Esophagus mucosa (tissue), 1 donor: ENCODE results near the gene WBP1. TPM values are rescaled to one million over a fixed set of nuclear protein-coding genes. Genes with fewer than 3 reads are reported as not detected.
A peak's percentile ranks its signal among the peaks of the same experiment; 100 is the strongest.
"Not testable (repeated sequence)": the region's sequence is repeated elsewhere in the genome, so short reads cannot be mapped to it uniquely, and the experiment has no call there.

Experiments
- ATAC-seq: fragments of 200-7000 bp; cut with Tn5 transposase; one replicate; pipeline ENCODE4 v1.9.1; 2020
- total RNA-seq: library from RNA; stranded (reverse); gene quantifications from one replicate; pipeline ENCODE4 v1.2.4, GENCODE V29; 2023
- donor health status: DM: yes; HTN: yes; CAD: no.

The WBP1 gene
- total RNA-seq, result 30.6 TPM

DNA sequence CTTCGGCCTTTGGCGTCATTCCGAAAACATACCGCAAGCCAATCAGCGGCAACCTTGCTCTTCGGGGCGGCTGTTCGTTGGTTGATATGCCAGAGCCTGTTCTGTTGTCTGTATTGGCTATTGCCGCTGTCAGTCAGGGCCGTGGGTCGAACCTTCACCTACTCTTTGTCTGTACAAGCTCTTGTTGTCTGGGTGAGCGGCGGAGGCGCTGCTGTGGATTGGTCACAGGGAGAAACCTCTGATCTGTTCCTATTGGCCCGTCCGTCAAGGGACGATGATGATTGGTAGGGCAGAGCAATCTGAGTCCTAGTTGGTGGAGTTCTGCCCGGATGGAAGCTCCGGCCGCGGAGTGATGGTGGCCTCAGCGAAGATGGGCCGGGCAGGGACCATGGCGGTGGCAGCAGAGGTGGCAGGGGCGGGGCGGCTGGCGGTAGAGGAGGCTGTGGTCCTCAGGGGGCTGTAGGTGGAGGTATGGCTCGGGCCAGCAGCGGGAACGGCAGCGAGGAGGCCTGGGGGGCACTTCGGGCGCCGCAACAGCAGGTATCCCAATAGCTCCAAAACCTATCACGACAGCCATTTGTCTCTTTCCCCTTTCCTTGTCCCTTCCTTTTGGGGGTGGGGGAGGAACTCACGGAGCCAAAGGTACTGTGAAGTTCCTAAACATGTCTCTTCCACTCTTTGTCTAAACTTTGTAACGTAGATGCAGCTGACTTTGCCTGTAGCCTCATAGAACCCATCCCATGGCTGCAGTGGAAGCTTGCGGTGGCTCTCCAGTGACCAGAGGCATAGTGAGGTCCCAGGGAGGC is at the start of gene WBP1:
Gene WBP1, plus strand, starts transcription at position 307 of the 806 bp plus-strand sequence. Its CDS starts 165 bp downstream, at position 472.
- peak; percentile 93 for ATAC-seq

DNA sequence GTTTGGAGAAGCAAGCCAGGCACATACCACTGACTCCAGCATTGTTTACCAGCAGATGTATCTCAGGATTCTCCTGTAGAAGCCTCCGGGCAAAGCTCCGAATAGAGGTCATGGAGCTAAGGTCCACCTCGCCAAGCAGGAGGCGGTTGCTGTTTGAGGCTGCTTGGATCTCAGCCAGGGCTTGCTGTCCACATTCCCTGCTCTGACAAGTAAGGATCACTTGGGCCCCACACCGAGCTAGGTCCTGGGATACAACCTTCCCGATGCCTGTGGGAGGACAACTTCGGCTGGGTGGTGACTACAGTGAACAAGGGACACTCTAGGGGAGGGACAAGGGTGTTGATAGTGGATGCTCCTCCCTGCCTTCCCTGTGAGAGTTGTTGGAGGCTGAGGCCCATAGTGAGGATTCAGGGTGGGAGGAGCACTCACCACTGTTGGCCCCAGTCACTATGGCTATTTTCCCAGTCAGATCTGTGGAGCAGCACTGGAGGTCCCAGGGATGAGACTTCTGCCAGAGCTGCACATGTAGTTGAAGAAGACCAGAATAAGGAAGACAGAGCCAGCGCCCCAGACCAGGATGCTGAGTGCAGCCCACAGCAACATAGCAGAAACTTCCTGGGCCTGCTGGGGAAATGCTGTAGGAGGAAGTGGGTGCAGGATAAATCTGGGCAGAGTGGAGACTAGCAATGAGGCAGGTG is 45.1 kb upstream of the WBP1 start:
- ATAC-seq, result peak; percentile 6

DNA sequence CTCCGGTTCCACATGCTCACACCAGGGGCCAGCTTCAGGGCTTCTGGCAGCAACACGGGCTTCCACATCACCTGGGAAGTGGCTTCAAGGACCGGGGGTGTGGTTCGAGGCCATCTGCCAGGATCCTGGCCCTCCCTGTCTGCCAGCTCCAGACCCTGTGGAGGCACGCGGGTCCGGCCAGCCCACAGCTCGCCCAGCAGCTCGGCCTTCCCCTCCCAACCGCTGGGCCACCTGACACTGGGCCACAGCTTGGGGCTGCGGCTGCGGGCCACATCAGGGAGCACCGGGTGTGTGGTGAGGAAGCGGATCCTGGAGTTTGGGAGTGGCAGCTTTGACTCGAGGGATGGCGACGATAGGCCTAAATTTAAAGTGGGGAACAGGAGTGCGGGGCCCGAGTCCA is 43.8 kb upstream of the WBP1 start:
- ATAC-seq, result peak; percentile 46

DNA sequence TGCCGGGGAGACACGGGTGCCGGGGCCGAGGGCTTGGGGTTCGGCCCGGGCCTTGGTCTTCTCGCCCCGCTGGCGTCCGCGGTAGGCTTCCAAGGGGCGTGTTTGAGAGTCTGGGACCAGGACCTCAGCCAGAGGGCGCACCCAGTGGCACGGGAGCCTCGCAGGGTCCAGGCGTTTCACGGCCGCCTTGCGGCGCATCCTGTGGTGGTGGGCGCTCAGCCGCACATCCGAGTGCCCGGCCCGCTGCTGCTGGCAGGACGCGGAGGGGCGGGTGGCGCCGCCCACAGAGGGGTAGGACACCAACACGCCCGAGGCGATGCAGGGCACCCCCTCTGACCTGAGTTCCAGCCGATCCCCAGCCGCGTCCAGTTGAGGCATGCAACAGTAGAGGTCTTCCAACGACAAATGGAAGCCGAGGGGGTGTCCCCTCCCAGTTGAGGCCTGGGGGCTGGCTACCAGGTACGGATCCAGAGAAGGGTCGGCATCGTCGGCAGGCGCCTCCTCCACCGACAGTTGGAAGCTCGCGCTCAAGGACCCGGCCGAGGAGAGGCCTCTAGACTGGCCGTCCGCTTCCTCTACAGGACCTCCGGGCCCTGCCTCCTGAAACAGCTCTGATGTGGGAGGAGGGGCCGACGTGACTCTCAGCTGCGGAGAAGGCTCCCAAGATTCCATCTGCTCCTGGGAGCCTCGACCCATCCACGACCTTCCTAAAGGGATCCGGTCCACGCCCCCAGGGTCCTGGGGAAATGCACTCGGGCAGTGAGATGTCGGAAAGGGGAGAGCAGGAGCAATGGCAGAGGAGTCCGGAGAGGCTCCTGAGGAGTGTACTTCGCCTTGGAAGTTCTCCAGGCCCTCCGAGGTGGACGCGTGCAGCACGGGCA is 43.1 kb upstream of the WBP1 start:
- peak; percentile 51 for ATAC-seq

DNA sequence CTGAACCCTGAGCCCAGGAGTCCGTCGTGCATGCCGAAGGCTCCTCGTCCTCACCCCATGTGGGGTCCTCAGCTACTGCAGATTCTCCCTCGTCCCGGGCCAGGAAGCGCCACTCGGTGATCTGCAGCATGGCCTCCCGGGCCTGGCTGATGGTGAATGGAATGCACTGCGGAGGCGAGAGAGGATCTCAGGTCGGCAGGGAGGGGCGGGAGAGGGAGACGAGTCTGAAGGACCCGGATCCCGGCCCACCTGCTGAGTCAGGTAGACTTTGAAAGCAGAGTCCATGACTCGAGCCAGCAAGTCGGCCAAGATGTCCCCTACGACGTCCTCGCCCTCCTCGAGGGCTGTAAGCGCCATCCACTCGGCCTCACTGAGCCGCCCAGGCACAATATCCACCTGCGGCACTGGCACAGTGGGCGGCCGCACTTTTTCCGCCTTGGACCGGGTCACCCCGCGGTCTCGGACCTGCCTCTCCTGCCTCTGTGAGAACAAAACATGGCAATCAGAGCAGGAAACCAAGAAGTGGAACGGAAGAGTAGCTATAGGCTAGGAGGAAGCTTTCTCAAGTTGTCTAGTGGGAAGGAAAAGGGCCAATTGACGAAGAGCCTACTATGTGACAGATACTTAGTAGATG is 42.4 kb upstream of the WBP1 start:
- ATAC-seq, result no peak

DNA sequence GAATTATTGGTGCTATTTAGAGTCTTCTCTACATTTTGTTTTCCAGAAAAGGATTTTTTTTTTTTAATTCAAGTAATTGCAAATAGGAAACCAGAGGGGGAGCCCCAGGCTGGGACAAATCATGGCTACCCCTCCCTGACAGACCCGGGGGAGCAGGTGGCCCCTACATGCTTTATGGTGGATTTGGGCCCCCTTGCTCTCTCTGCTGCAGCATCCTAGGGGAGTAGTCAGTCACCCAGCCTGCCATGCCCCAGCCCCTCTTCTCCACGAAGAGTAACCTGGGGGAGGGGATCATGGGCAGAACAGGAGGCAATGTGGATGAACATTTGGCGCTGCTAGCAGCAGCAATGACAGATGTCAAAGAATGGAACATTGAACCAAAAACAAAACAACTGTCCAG is 41.5 kb upstream of the WBP1 start:
- no peak for ATAC-seq

DNA sequence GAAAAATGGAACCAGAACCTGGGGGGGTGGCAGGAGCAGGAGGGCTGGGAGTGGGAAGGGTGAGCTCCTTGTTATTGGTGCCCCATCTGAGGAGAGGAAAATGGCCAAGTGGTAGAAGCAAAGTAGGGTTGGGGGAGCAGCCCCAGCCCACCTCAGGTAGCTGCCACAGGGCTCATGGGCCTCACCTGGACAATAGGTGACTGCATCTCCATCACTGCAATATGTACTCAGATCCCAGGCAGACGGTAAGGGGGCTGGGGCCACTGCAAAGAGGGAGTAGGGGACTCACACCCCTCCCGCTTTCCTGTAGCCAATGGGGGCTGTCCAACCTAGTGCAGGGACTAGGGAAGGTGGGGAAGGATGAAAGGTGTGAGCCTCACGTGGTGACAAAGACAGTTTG is 41.0 kb upstream of the WBP1 start:
- no peak for ATAC-seq

DNA sequence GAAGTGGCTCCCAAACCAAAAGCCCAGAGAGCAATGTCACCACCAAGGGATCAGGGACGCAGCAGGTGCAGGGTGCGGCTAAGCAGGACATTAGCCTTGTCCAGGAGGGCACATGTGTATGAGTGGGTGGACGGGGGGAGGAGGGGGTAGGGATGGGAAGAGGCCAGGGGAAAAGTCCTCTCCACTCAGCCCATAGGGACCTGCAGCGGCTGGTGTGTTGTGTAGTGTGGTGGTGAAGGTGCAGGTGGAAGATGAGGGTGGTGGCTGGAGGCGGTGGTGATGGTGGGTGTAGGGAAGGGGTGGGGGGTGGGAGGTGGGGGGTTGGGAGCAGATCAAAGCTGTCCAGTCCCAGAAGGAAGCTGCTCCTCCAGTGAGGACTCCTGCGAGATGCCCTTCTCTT is 40.5 kb upstream of the WBP1 start:
- ATAC-seq, result no peak

DNA sequence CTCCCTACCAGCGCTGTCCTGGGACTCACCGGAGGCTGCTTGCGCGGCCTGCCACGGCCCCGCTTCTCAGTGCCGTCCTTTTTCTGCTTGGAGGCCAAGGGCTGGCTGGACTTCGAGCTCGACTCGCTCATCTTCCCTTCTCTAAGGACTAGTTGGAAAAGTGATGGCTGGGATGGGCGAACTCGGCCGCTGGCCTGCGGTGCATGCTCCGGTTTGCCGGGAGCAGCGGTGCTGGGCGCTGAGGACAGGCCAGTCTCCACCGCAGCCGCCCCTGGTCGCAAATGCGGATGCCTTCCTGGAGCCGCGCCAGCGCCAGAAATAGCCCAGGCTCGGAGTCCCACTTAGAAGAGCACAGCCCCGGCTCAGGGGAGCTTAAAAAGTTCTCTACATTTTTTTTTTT is 39.9 kb upstream of the WBP1 start:
- no peak for ATAC-seq

DNA sequence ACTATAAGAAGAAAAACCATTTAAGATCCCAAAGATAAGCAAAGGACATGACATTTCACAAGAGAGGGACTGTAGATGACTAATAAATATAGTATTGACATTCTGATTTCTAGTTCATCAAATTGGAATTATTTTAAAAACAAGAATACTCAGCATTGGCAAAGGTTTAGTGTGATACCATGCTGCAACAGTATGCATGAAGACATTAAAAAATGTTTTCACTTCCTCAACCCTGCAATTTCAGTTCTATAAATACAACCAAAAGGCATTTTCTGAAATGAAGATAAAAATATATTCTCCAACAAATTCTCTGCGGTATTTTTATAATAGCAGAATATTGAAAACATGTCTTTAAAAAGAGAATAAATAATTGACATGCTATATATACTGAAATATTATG is 38.9 kb upstream of the WBP1 start:
- no peak for ATAC-seq

DNA sequence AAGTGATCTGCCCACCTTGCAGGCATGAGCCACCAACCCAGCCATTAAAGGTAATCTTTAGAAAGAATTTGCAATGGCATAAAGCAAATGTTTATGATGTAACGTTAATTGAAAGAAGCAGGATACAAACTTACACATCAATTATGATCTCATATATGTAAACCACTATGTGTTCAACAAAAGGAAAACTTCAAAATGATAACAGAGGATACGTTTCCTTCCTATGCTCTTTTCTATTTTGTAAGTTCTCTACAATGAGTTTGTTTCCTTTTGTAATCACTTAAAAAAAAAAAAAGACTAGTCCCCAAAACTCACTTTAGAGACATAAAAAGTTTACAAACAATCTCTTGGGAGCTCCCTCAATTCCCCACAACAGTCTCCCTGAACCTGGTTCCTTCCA is 38.2 kb upstream of the WBP1 start:
- no peak for ATAC-seq

DNA sequence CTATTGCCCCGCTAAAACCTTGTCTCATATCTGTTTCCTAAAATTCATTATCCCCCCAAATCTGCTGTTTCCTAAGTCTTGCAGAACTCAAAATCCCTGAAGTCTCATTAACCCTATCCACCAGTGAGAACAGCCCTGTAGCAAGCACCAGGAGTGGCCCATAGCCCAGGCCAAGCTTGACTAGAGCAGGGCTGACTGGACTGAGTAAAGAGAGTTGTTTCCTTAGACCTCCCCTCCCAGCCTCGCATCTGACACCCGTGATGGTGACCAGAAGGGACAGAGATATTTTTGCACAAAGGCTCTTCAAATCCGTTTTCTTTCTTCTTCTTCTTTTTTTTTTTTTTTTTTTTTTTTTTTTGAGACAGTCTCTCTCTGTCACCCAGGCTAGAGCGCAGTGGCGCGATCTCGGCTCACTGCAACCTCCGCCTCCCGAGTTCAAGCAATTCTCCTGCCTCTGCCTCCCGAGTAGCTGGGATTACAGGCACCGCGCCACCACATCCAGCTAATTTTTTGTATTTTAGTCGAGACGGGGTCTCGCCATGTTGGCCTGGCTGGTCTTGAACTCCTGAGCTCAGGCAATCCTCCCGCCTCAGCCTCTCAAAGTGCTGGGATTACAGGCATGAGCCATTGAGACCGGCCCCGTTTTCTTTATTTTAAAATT is 37.7 kb upstream of the WBP1 start:
- not testable (repeated sequence) for ATAC-seq

DNA sequence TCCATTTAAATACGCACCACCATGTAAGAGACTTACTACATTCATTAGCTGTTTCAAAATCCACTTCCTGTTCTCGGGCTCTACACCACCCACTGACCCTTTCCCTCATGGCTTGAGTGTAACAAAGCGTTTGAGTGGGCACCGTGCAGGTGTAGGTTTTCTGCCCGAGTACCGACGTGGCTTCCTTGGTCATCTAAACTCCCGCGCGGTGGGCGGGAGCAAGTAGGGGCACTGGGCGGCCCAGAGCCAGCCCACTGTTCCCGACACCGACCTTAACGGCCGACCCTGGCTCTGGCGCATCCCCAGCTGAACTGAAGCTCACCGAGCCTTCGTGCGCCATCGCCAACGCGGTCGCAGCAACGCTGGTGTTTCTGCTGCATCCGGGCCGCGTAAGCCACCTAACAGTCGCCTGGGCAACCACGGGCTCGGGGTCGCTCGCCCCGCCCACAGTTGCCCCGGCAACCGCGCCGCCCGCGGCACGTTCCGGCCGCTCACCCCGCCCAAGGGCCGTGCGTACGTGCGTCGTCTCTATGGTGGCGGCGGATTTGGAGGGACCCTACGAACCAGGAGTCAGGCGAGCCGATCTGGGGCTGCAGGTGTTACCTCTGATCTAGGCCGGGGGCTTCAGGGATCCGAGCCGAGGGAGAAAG is 36.9 kb upstream of the WBP1 start, which contains the start of the genes C2orf81 and WDR54:
Gene C2orf81, minus strand, starts transcription at position 399 of the 650 bp plus-strand sequence. Its CDS starts 59 bp downstream, at position 340.
Gene WDR54, plus strand, starts transcription at position 510 of the 650 bp plus-strand sequence. CDS start 424 bp downstream, outside the sequence.
- ATAC-seq, result peak; percentile 80

DNA sequence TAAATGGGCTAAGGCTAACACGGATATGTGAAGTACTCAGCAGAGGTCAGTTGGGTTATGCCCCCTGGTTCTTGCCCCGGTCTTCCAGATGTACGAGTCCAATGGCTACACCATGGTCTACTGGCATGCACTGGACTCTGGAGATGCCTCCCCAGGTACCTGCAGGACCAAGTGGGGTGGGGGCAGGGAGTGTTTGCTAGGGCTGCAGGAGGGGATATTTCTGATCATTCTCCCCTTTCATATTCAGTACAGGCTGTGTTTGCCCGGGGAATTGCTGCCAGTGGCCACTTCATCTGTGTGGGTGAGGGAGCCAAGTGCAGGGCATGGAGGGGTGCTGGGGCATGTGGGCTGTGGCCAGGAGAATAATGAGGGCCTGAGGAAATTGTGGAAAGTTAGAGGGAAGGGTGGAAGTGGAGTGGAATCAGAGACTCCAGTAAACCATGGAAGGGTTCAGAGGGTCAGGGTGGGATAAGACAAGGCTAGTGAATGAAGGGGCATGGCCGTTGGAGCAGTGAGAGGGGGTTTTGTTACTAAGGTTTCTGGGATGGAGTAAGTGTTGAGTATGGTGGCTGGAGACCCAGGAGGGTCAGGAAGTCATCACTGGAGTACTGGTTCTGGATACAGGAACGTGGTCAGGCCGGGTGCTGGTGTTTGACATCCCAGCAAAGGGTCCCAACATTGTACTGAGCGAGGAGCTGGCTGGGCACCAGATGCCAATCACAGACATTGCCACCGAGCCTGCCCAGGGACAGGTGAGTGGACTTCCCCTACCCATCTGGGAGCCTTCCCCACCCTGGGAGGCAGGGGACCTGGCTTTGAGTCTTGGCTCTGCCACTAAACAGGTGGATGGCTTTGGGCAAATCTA is 34.8 kb upstream of the WBP1 start:
- ATAC-seq, result no peak

DNA sequence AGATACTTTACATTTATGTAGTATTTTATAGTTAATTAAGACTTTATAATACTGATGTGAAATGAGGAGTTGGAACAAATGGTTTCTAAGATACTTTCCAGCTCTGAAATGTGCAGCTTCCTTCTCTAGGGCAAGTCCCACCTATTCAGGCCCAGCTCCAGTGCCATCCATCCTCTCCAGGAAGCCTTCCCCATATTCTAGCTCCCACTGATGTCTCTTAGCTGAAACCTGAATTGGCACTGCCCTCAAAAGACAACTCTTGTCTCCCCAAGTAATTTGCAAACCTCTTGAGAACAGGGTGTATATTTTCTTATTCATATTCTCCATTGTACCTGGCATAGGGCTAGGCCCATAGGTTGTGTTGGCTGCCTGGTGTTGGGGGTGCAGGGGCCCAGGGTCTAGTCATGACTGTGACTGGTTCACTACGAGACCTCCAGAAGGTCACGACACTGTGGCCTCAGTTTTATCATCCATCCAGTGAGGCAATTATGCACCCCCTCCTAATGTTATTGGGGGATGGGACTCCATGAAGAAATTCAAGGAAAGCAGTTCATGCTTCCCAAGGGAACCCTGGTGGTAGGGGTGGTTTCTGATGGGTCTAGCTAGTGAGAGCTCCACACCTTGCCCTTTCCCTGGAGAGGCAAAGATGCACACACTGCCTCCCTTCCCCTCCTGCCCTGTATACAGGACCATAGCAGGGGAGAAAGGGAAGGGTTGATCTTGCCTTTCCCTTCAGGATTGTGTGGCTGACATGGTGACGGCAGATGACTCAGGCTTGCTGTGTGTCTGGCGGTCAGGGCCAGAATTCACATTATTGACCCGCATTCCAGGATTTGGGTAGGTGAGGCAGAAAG is 33.9 kb upstream of the WBP1 start:
- ATAC-seq, result no peak

DNA sequence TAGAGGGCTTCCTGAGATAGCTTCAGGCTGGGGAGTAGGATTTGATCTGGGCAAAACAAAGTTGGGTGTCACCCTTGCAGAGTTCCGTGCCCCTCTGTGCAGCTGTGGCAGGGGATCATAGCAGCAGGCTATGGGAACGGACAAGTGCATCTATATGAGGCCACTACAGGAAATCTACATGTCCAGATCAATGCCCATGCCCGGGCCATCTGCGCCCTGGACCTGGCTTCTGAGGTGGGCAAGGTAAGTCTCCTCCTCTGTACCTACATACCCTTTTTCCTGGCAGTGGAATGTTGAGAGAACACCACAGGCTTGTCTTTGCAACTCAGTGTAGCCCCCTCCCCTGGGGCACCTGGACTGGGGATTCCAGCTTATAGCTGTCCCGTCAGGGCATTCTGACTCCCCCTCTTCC is 33.2 kb upstream of the WBP1 start:
- no peak for ATAC-seq

DNA sequence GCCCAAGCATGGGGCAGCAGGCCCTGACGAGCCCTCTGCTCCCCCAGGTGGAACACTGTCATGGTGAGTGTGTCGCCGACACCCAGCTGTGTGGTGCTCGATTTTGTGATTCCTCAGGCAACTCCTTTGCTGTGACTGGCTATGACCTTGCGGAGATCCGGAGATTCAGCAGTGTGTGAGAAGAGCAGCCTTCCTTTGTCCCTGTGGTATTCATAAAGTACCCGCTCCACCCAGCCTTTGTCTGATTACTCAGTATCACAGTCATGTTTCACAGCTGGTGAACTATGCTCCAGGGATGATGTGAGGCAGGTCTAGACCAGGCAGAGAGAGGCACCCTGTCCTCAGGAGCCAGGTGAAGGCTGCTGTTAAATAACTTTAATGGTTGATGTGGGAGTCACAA is 32.7 kb upstream of the WBP1 start:
- peak; percentile 74 for ATAC-seq

DNA sequence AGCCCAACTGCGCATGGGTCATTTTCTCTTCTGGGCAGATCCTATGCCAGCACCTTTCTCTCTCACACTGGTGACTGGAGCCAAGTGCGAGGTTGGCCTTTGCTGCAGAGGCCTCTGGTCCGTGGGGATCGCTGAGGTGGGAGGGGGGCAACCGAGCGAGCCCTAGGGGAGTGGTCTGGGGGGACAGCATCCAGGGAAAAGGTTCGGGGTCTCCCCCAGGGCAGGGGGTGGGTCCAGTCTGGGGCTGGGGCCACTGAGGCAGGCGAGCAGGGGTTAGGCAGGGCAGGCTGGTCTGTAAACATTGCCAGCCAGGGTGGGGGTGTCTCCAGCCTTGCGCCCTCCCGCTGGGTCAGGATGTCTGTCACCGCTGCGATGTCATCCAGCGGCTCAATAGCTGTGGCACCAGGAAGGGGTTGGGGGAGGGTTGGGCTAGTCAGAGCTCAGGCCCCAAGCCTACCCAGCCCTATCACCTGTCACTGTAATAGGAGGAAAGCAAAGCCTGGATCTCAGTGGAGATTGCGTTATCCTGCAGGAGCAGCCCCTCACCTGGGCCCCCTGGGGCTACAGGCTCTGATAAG is 32.0 kb upstream of the WBP1 start:
- ATAC-seq, result no peak

DNA sequence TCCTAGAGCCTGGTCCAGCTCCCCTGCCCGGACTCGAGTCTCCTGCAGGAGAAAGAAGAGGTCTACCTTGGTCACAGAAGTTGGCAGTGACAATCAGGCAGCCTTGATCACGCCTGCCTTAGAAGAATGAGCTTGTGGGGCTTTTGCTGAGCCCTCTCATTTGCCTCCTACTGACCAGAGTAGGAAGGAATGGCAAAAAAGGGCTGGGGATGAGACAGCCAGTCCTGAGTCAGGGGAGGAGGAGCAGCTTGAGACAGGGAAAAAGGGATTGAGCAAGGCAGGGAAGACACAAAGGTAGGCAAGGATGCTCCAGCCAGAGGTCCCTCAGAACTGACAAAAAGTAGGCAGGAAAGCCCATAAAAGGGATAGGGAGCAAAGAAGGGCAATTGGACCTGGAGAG is 30.7 kb upstream of the WBP1 start:
- no peak for ATAC-seq
